CD14-positive monocyte (primary cell): ENCODE measurements around the gene PACRGL. TPM values are rescaled to one million over a fixed set of nuclear protein-coding genes. Genes with fewer than 3 reads are reported as not detected.

Experiments
- DNase-seq, 3 donors: peaks; one replicate each; pipeline ENCODE4 v3.0.0-alpha.2; 2011 to 2022
- H2AFZ ChIP-seq: 2 replicates; pipeline ENCODE4 v1.6.0; 2012; ENCODE audit warnings: mild to moderate bottlenecking, low read depth, low read length, inconsistent platforms; ENCODE audit not compliant: insufficient read depth, poor library complexity, severe bottlenecking
- H3K27ac ChIP-seq, 2 donors: 1 replicate in 1 of 2; 2 replicates in 1 of 2; pipeline ENCODE4 v1.5.1; 2012 to 2013; ENCODE audit warnings: low read length in 2 of 2, control low read depth in 1 of 2, inconsistent platforms in 1 of 2, low read depth in 1 of 2, mild to moderate bottlenecking in 1 of 2
- H3K27me3 ChIP-seq, 2 donors: one replicate each; pipeline versions ENCODE4 v1.6.0 to v1.6.1; 2011 to 2013; ENCODE audit warnings: low read length in 2 of 2; ENCODE audit not compliant: control insufficient read depth in 2 of 2, insufficient read depth in 2 of 2
- H3K36me3 ChIP-seq, 2 donors: replicated peaks in 1 of 2; 1 replicate in 1 of 2; 2 replicates in 1 of 2; pipeline versions ENCODE4 v1.5.1 to v1.6.1; 2012 to 2013; ENCODE audit warnings: low read length in 2 of 2, control low read depth in 1 of 2, inconsistent platforms in 1 of 2, mild to moderate bottlenecking in 1 of 2; ENCODE audit not compliant: insufficient read depth in 2 of 2, control insufficient read depth in 1 of 2
- H3K4me1 ChIP-seq, 2 donors: 1 replicate in 1 of 2; 2 replicates in 1 of 2; pipeline versions ENCODE4 v1.5.1 to v1.6.1; 2012 to 2013; ENCODE audit warnings: low read length in 2 of 2, control low read depth in 1 of 2, inconsistent platforms in 1 of 2, mild to moderate bottlenecking in 1 of 2, moderate library complexity in 1 of 2; ENCODE audit not compliant: insufficient read depth in 2 of 2, control insufficient read depth in 1 of 2
- H3K4me2 ChIP-seq: replicated peaks from 2 replicates; pipeline ENCODE3; 2012; ENCODE audit warnings: low read length, moderate library complexity, mild to moderate bottlenecking; ENCODE audit not compliant: poor library complexity, severe bottlenecking; ENCODE audit errors: extremely low read depth
- H3K4me3 ChIP-seq, 3 experiments: fragments of 200-600 bp in 1 of 3; sonication (generic) in 1 of 3; replicated peaks in 1 of 3; 1 replicate in 2 of 3; 2 replicates in 1 of 3; pipeline ENCODE4 v1.5.1; 2011 to 2013; ENCODE audit warnings: low read length in 3 of 3, mild to moderate bottlenecking in 3 of 3, control low read depth in 2 of 3, low read depth in 2 of 3, inconsistent platforms in 1 of 3, moderate library complexity in 1 of 3
- H3K79me2 ChIP-seq: 2 replicates; pipeline ENCODE4 v1.6.0; 2012; ENCODE audit warnings: mild to moderate bottlenecking, control low read depth, inconsistent platforms, low read length, moderate library complexity; ENCODE audit not compliant: insufficient read depth
- H3K9ac ChIP-seq: 2 replicates; pipeline ENCODE4 v1.6.0; 2017; ENCODE audit warnings: low read length, mild to moderate bottlenecking; ENCODE audit not compliant: insufficient read depth, poor library complexity, severe bottlenecking
- H3K9me3 ChIP-seq, 2 donors: replicated peaks in 1 of 2; 1 replicate in 1 of 2; 2 replicates in 1 of 2; pipeline versions ENCODE4 v1.5.1 to v1.6.1; 2012 to 2013; ENCODE audit warnings: low read length in 2 of 2, control low read depth in 1 of 2; ENCODE audit not compliant: control insufficient read depth in 1 of 2, insufficient read depth in 1 of 2
- H4K20me1 ChIP-seq: 2 replicates; pipeline ENCODE4 v1.6.0; 2012; ENCODE audit warnings: mild to moderate bottlenecking, low read length, control low read depth, moderate library complexity; ENCODE audit not compliant: insufficient read depth
- H3K27ac Mint-ChIP-seq, 7 donors: one replicate each; pipeline ENCODE4 v1.8.0; 2020; ENCODE audit warnings: mild to moderate bottlenecking in 7 of 7, mixed read lengths in 7 of 7, moderate library complexity in 6 of 7, inconsistent platforms in 2 of 7
- H3K27me3 Mint-ChIP-seq, 3 donors: one replicate each; pipeline ENCODE4 v1.8.0; 2021 to 2022; ENCODE audit warnings: low read depth in 3 of 3, mild to moderate bottlenecking in 3 of 3, mixed read lengths in 3 of 3, moderate library complexity in 3 of 3, inconsistent platforms in 1 of 3
- H3K36me3 Mint-ChIP-seq, 2 donors: one replicate each; pipeline ENCODE4 v1.8.0; 2020; ENCODE audit warnings: mixed read lengths in 2 of 2, inconsistent platforms in 1 of 2, mild to moderate bottlenecking in 1 of 2
- H3K4me1 Mint-ChIP-seq: one replicate; pipeline ENCODE4 v1.8.0; 2020; ENCODE audit warnings: mild to moderate bottlenecking, mixed read lengths
- H3K4me3 Mint-ChIP-seq, 2 donors: one replicate each; pipeline ENCODE4 v1.8.0; 2020; ENCODE audit warnings: mild to moderate bottlenecking in 2 of 2, mixed read lengths in 2 of 2, moderate library complexity in 1 of 2
- H3K9me3 Mint-ChIP-seq, 7 donors: one replicate each; pipeline ENCODE4 v1.8.0; 2020 to 2022; ENCODE audit warnings: mixed read lengths in 7 of 7, mild to moderate bottlenecking in 6 of 7, moderate library complexity in 6 of 7, inconsistent platforms in 2 of 7
- CTCF ChIP-seq: fragments of 200-600 bp; IDR thresholded peaks from one replicate; pipeline ENCODE4 v1.8.0; 2022; ENCODE audit warnings: antibody characterized with exemption, mild to moderate bottlenecking
- WGBS: methylation state at CpG from one replicate; pipeline ENCODE4 v1.1.5; 2013; ENCODE audit warnings: missing lambda C conversion rate; ENCODE audit not compliant: insufficient coverage; 5-methylcytosine and 5-hydroxymethylcytosine counted together
- intact Hi-C, 2 donors: fragments of 100-400 bp; cut with micrococcal nuclease; formaldehyde crosslinking; loops; one replicate each; pipeline versions ENCODE4 v1.15.0 to v1.15.1; 2023
- polyA plus RNA-seq, 3 donors: library from polyadenylated mRNA; depleted of rRNA in 1 of 3; unstranded in 2 of 3; stranded (reverse) in 1 of 3; fragments of 300-500 nt in 2 of 3; fragments of >200 nt in 1 of 3; fragmentation: Illumina TruSeq in 2 of 3; gene quantifications; 1 replicate in 2 of 3; 2 replicates in 1 of 3; pipeline ENCODE4 v1.2.3, GENCODE V29; 2012 to 2021

PACRGL gene
- polyA plus RNA-seq, 3 donors: 6.1 to 7.9 (median 7.4) TPM

DNA sequence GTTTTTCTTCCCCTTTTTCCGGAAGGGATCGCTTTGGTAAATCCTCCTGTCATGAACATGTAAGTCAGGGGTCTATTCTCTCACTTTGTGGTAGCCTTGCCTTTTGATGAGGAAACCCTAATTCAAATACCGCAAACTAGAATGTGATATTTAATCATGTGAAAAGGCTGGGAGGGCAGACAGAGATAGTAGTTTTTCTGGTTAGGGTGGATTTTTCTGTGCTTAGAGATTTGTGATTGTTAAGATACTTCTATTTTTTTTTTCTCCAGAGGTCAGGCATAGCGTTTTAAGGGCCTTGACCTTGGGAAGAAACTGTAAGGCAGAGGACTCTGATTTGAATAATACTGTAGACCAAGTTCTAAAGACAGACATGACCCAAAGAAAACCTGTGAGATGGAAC is 41.8 kb upstream of the PACRGL start:
- Mint-ChIP-seq H3K9me3 (peaks cover 0 to 5% (median 4%) of the 10 kb centered on the region in 7 donors), H3K4me1 (no peaks in the 10 kb centered on the region), H3K27ac (no peak overlapping the region), H3K4me3 (no peak overlapping the region), H3K36me3 (no peaks in the 10 kb centered on the region), H3K27me3 (peaks cover 3 to 6% (median 4%) of the 10 kb centered on the region in 3 donors)
- Histone ChIP-seq H3K9ac (no peak overlapping the region), H3K27ac (no peak overlapping the region), H4K20me1 (no peaks in the 10 kb centered on the region), H3K27me3 (peaks cover 0 to 2% of the 10 kb centered on the region in 2 donors), H3K9me3 (peaks cover 0 to 3% of the 10 kb centered on the region in 2 donors), H2AFZ (no peak overlapping the region), H3K4me2 (no peak overlapping the region), H3K79me2 (no peaks in the 10 kb centered on the region), H3K36me3 (no peaks in the 10 kb centered on the region), H3K4me3 (no peak overlapping the region), H3K4me1 (no peaks in the 10 kb centered on the region)
- DNase-seq: no peak
- 67% methylated on average over 1 of the region's 4 CpGs for WGBS
- TF ChIP-seq CTCF: no peak
- intact Hi-C loops: no loop called here

DNA sequence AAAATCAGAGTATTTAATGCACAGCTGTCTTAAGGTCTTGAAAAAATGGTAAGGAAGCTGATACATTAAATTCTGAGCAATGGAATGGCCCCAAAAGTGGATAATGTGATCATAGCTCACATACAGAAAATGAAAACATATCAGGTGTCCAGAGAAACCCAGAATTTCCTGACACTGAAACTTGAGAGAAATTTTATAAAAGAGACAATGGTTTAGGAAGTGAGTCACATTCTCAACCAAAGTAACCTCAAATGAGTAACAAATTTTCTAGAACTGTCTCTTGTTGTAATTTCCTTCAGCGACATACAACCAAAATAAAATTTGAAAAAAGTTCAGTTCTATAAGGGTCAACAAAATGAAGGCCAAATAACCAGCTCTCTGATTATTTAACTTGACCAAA is 37.4 kb upstream of the PACRGL start:
- Mint-ChIP-seq H3K27ac (no peak overlapping the region), H3K4me3 (no peak overlapping the region), H3K36me3 (no peaks in the 10 kb centered on the region), H3K27me3 (peaks cover 0 to 5% (median 0%) of the 10 kb centered on the region in 3 donors), H3K4me1 (no peaks in the 10 kb centered on the region), H3K9me3 (peaks cover 0 to 5% (median 0%) of the 10 kb centered on the region in 7 donors)
- Histone ChIP-seq H3K79me2 (no peaks in the 10 kb centered on the region), H3K4me1 (no peaks in the 10 kb centered on the region), H3K9me3 (peaks cover 0 to 3% of the 10 kb centered on the region in 2 donors), H3K4me3 (no peak overlapping the region), H3K9ac (no peak overlapping the region), H2AFZ (no peak overlapping the region), H4K20me1 (no peaks in the 10 kb centered on the region), H3K36me3 (no peaks in the 10 kb centered on the region), H3K4me2 (no peak overlapping the region), H3K27me3 (peaks cover 0 to 2% of the 10 kb centered on the region in 2 donors), H3K27ac (no peak overlapping the region)
- no peak for DNase-seq
- intact Hi-C loops: no loop called here
- no CpG with 5 or more reads among the region's 1 CpG for whole genome bisulfite sequencing
- TF ChIP-seq CTCF: no peak
